HepG2 (cell line): Measurements from ENCODE around the gene LRTM2.

Experiments used
- KLF6 ChIP-seq: IDR thresholded peaks from 2 replicates; pipeline ENCODE4 v1.8.0; 2016; ENCODE audit warnings: missing biosample characterization, missing genetic modification reagents
- NFYB ChIP-seq: sonication (generic); formaldehyde crosslinking; IDR thresholded peaks from 2 replicates; pipeline ENCODE4 v1.4.0; 2020; ENCODE audit warnings: missing genetic modification reagents
- ZNF207 ChIP-seq: fragments of 450-650 bp; IDR thresholded peaks from 2 replicates; pipeline ENCODE4 v1.6.1; 2016; ENCODE audit warnings: antibody characterized with exemption, borderline replicate concordance
- ZNF780A ChIP-seq: sonication (generic); formaldehyde crosslinking; IDR thresholded peaks from 2 replicates; pipeline ENCODE4 v1.8.0; 2022; ENCODE audit warnings: mild to moderate bottlenecking, missing genetic modification reagents, moderate library complexity
- TF ChIP-seq, protein P1 (sequence below): sonication (generic); formaldehyde crosslinking; IDR thresholded peaks from 2 replicates; pipeline ENCODE4 v1.4.0; 2020; ENCODE audit warnings: mild to moderate bottlenecking, missing genetic modification reagents

GRCh38 chr12:1857821-1858220, 37.5 kb downstream of the LRTM2 start:
- TF ChIP-seq ZNF207 (no peak), KLF6 (CRISPR knock-in tag) (no peak), ZNF780A (CRISPR knock-in tag) (no peak), NFYB (no peak)
- TF ChIP-seq, protein P1, sequence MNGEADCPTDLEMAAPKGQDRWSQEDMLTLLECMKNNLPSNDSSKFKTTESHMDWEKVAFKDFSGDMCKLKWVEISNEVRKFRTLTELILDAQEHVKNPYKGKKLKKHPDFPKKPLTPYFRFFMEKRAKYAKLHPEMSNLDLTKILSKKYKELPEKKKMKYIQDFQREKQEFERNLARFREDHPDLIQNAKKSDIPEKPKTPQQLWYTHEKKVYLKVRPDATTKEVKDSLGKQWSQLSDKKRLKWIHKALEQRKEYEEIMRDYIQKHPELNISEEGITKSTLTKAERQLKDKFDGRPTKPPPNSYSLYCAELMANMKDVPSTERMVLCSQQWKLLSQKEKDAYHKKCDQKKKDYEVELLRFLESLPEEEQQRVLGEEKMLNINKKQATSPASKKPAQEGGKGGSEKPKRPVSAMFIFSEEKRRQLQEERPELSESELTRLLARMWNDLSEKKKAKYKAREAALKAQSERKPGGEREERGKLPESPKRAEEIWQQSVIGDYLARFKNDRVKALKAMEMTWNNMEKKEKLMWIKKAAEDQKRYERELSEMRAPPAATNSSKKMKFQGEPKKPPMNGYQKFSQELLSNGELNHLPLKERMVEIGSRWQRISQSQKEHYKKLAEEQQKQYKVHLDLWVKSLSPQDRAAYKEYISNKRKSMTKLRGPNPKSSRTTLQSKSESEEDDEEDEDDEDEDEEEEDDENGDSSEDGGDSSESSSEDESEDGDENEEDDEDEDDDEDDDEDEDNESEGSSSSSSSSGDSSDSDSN (CRISPR knock-in tag), result no peak
